NCI-H510A (cell line): ENCODE measurements around the gene CUBN.

Source experiments
- DNase-seq: peaks from one replicate; lab custom pipeline; 2025; lab: John Stamatoyannopoulos, UW

The CUBN gene

DNA sequence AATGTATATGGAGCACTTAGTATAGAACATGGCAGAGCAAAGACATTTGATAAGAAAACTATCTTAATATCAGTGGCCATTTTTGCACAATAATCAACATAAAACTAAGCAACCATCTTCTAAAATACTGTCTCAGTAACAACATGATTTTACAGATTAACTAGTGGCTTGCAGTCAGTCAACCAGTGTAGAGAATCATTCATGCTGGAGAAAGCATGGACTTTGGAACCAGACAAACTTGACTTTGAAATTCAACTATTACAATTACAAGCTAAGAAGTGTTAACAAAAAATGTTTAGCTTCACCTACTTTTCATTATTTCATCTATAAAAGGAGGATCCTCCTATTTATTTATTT, 27.7 kb downstream of the CUBN start:
- DNase-seq = no peak

DNA sequence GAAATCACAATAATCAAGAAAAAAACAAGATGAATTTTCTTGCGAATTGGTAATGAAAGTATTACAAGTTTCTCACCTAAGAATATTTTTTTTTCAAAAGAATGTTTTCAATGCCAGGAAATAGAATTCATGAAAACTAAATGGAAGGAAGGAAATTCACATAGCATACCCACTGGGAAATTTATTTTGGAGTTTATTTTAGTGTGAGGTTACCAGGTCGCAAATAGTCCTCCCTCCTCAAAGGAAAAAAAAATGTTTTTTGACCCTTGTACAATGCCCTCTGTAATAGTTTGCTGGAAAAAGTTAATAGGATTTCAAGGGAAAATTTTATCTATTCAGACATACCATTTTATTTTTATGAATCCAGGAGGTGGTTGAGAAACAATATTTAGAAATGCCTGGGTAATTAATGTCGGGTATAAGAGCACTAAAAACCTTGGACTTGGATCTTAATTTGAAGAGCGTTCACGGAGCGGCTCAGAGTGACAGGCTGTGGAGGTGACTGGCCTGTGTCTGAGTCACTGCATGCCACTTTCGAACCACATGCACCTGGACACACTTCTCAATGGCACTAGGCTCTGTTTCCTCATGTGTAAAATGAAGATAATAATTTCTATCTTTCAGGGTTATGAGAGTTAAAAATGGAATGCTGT, 28.2 kb downstream of the CUBN start:
- DNase-seq = no peak

DNA sequence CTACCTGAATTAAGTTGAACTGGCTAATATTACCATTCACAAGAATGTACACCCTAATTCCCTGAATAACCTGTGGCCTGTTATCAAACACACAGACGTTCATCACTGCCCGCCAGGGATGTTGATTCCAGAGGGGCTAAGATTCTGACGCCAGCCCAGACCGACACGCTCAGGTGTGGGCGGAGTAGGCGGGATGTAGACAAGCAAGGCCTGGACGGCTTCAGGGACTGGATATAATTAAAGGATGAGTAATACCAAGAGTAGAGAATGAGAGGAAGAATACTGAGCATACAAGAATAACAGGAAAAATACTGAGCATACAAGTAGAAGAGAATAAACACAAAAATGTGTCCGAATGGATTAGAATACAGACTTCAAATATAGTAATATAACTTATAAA, 29.0 kb downstream of the CUBN start:
- no peak for DNase-seq

DNA sequence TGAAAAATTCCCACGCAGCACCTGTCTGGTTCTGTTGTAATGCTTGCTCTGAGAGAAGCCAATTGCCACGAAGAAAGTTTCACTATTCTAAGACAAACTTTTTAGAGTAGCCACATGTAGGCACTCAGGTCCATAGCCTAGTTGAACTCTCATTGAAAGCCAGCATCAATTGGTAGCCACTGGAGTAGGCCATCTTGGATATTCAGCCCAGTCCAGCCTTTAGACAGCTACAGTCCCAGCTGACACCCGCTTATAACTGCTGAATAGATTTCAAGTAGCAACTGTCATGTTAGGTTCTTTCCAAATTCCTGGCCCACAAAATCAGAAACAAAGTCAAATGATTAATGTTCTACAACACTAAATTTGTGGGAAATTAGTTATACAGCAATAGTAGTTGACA, 31.6 kb downstream of the CUBN start:
- no peak for DNase-seq

DNA sequence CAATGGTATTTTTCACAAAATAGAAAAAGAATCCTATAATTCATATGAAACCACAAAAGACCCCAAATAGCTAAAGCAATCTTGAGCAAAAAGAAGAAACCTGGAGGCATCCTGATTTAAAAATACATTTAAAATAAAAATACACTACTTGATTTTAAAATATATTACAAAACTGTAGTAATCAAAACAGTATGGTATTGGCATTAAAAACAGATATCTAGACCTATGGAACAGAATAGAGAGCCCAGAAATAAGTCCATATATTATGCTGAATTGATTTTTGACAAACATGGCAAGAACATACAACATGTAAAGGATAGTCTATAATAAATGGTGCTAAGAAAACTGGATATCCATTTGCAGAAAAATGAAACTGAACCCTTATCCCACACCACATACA, 34.8 kb downstream of the CUBN start:
- DNase-seq = no peak

DNA sequence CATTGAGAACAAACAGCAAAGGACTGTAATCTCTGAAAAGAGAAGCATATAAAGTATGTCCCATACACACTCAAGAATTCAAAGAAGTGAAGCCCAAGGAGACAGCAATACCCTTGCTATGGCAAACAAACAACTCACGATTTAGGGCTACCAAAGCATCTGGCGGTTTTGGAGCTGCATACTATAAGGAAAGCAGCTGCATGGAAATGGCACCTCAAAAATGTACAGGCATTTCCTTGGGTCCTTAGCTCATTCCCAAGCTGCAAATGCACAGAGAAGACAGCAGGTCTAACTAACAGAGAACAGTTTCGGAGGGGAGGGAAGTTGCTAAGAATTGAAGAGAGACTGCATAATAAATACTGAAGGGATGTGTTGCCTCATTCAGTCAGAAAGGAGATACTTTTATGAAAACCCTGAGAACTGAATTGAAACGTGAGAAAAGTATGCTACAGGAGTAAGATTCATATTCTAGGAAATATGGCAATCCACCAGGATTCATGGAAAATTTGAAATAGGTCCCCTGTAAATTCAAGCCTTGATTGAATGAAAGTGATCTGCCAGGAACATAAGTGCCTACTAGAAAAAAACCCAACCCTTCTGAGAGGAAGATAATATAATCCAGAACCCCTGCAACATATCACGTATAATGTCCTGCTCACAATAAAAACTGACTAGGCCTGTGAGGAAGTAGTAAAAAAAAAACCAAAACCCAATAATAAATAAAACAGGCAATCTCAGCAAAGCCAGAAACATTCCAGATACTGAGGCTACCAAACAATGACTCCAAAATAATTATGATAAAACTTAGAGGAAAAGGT, 36.4 kb downstream of the CUBN start:
- no peak for DNase-seq

DNA sequence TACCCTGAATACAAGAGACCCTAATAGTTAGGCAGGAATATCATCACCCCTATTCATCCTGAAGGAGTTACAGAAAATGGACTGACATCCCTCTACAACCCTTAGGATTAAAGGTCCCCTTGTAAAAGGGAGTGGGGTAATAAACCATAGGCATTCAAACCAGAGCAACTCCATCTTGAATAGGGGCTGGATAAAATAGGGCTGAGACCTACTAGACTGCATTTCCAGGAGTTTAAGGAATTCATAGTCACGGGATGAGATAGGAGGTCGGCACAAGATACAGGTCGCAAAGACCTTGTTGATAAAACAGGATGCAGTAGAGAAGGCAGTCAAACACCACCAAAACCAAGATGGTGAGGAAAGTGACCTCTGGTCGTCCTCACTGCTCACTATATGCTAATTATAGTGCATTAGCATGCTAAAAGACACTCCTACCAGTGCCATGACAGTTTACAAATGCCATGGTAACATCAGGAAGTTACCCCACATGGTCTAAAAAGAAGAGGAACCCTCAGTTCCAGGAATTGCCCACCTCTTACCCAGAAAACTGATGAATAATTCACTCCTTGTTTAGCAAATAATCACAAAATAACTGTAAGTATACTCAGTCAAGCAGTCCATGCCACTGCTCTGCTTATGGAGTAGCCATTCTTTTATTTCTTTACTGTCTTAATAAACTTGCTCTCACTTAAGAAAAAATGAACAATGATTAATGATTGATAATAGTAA, 37.2 kb downstream of the CUBN start:
- no peak for DNase-seq

DNA sequence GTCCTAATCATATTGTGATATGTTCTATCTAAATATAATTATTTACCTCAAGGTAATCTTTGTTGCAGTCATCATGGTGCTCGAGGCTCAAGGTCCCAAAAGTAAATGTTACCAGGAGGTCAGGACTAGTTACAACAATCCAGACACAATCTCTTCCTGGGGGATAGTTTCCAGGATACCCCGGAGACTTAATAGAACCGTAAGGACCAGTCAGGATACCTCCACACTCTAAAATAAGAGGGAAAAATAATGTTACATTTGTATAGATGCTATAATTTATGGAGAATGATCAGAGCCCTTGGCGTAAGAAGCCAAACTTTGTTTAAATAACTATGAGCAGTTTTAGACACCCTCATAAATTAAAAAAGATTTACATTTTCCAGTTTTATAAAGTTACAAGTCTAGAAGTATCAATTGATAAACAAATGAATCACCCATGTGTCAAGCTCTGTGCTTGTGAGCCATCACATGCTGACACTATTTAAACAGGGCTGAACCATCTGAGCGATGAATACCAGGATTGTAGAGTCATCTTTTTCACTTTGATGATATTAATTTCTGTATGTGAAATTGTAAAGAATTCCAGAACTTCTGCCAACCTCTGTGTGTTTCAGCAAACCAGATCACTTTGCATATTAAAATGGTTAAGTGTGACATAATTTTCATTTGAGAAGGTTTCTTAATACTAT, 41.3 kb downstream of the CUBN start:
- no peak for DNase-seq

DNA sequence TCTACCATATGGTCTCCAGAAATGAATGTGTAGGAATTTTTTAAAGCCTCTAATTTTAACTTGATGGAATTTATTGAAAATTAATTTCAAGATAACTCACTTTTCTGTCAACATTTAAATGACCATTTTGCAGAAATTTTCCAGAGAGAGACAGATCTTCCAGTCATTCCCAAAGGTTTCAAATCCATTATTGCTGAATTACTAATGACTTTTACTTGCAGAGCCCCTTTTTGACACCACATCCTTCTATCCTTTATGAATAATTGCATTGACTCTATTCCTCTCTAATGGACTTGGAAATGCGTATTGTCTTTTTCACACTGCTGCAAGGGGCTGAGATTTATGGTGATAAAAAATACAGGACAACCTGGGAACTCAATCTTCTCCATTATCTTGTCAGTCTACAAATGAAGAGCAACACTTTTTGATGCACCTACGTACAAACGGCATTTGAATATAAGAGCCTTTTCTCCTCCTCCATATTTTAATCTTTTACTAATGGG, 42.7 kb downstream of the CUBN start:
- no peak for DNase-seq

DNA sequence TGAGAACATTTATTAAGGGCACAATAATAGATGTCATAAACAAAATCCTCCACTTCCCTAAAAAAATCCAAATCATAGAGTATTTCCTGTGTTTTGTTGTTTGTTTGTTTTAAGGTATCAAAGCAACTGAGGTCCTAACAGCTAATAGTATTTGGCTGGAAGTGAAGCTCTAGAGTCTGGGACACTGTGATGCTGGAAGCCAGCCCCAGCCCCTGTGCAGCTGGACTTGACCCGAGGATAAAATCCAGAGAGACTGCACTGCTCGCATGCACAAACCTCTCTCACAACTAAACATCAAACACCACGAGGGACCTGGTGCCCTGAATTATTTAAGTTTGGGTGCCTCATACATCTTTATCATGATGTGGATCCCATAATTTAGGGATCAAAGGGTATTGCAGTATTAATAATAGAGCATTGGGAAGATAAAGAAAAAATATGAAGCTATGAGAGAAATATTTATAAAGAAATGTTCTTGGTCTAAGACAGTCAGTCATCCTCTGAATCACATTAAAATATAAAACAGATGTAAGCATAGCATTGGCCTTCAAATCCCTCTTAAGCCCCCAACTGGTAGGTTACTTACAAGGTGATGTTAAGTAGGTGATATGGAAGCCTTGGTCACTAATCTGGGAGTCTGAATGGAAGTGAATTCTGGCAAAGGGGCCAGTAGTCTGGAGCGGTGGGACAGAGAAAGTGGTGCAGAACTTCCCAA, 44.4 kb downstream of the CUBN start:
- no peak for DNase-seq

DNA sequence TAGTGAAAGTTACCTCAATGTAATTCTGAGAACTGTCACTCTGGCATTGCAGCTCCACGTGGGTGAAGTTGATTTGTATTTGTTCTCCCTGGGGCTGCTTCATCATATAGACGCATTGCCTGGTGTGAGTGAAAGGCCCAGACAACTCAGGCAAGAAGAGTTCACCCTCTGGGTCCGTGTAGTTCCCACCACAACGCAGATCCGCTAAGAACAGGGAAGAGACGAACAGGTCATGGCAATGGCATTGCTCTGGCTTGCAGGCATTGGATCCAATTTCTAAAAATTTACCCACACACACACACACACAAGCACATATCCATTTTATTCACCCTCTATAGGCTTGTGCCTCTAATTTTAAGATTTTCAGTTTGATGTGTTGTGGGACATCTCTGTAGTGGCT, 45.4 kb downstream of the CUBN start:
- no peak for DNase-seq

DNA sequence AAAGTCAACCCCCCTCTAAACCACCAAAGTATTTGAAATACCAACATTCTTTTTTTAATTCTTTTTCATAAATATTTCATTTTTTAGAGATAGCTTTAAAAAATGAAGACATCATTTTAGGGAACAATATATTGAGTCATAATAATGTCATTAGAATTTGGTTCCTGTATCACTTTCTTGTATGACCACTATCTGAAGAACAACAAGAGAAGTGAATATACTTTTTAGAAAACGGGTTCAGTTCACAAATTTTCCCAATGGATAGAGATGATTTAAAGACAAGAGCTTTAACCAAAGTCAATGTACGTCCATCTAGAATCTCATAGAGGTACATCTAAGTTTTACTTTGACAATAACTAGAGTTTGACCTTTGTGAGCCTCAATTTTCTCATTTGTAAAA, 48.2 kb downstream of the CUBN start:
- no peak for DNase-seq

DNA sequence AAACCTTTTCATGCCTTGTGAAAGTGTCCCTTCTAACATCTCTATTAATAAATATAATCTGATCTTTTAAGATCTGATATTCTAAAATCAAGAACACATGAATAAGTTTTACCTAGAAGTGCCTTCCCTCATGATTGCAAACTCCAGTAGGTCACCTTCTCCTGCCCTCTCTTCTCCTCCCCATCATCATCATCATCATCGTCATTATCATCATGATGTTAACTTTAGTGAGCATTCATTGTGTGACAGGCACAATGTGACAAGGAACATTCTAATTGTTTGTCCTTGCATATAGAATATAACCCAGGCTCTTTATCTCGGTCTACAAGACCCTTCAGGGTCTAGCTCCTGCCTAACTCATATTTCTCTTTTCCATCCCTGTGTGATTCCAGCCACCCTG, 51.7 kb downstream of the CUBN start:
- no peak for DNase-seq

DNA sequence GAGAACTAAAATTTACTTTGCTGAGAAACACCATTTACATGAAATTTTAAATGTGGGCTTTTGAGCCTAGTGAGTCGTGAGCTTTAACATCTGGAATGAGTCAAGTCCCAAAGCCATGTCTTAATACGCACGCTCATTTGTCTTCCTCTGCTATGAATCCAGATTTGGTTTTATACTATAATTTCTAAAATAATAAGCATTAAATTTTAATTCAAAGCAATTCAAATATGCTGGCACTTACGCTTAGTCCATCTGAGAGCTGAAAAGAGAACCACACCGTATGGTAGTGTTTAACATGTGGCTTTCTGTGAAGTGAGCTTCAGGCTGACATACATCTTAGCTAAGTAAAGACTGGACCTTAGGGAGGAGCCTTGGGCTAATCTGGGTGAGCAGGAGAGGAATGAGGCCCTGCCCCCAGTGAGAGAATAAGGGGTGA, 52.2 kb downstream of the CUBN start:
- DNase-seq = no peak

DNA sequence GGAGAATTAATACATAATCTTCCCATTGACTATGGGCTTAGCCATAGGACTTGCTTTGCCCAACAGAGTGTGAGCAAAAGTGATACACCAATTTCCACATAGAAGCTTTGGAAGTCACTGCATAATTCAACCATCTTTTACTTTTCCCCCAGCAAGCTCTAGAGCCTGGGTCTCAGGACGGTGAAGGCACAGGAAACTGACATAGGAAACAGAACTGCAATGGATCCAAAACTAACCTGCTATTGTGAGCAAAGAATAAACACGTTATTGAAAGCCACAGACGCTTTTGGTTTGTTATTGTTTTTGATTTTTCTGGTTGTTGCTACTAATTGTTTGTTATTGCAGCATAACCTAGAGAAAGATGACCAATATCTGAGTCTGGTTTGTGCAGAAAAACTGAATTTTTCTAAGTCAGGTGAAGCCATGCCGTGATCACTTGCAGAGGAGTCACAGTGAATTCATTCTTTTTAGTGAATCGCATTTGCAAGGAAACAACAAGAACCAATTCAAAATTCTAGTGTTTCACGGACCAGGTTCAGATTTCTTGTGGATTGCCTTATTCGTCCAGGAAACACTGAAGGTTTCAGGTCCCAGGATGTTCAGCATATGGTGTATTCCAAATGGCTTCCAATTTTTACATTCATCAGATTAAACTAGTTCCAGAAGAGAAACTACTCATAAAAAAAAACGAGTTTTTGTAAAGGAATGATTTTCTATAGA, 52.8 kb downstream of the CUBN start:
- DNase-seq = no peak

DNA sequence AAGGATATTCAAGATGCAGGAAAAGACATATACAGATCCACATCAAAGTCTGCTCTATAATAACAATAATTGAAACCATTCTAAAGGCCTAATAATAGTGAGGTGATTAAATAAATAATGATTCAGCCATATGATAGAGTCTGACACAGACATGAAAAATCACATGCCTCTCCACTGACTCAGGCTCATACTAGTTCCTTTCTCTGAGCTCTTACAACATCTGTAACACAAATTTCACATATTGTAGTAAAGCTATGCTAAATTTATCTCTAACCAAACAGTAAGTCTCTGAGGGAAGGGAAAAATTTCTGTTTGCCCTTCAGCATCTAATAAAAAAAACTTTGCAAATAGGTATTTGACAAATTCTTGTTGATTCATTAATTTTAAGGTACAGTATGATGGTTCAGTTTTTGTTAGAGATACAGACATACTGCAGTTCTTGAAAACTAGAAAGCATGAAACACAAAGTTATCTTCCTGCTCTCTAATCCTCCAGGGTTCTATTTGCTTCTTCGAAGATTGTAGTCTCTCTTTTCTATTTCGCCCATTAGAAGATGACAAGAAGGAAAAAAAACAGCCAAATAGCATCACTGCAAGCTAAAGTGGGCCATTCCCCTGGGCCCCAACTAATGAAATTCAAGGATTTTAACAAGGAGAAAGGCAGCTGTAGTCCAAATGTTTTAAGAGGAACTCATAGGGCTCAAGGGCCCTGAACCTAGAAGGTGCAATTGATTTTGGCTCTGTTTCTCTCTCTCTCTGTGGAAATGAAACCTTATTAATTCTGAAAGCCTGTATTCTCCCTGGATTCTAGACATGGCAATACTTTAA, 53.9 kb downstream of the CUBN start:
- no peak for DNase-seq

DNA sequence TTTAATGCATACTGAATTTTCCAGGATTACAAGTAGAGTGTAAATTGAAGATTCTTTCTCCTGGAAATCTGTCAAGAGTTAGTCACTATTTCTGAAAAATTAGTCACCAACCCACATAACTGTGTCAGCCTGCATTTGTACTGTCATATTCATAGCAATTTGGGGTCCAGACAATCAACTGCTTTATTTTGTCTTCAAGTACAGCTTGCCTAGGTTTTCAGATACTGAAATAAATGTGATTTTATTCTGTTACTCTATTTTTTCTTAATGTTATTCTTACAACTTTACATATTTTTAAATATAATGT, 55.1 kb downstream of the CUBN start:
- DNase-seq = no peak

DNA sequence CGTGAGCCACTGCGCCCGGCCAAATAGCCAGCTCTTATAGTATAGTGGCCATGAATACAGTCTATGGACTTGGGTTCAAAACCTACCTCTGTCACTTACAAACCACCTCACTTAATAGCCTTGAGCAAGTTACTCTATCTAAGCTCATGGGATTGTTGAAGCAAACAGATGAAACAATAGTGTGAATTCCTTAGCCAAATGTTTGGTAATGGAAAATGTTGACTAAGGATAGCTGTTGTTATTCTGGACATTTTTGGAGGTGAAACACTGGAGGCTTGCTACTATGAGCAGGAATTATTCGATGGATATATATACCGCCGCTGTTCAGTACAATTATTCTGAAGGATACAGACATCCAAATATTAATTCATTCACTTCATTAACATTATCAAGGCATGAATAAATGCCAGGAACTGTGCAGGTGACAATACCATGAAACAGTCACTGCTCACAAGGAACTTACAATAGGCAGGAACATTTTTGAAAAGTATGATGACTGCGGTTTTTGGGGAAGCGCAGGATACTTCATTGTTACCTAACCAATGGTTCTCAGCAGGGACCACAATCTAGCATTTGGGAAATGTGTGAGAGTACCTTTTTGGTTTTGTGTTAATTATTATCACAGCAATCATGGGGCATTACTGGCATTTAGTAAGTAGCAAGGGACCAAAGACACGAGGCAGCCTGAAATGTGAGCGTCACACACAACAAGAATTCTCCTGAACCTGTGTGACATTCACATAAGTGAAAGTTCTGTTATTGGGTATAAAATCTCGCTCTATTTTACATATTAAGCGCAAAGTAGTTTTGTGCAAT, 55.7 kb downstream of the CUBN start:
- no peak for DNase-seq

DNA sequence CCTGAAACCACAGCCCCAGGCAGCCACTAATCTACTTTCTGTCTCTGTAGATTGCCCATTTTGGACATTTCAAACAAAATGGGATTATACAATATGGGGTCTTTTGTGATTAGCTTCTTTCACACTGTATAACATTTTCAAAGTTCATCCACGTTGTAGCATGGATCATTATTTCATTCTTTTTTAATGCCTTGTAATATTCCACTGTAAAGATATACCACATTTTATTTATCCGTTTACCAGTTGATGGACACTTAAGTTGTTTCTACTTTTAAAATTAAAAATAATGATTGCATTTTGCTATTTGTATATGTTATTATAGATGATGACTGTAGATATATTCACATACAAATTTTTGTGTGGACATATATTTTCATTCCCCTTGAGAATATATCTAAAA, 60.7 kb downstream of the CUBN start:
- no peak for DNase-seq
